HG02759 (cell line): ENCODE measurements around the gene BATF3.

Experiments used
- ATAC-seq: cut with Tn5 transposase; IDR thresholded peaks from one replicate; pipeline ENCODE4 v1.9.1; 2021; ENCODE audit warnings: mild to moderate bottlenecking, moderate library complexity; ENCODE audit not compliant: unreplicated experiment

Gene BATF3

GRCh38 chr1:212637902-212638301, 61.7 kb downstream of the BATF3 start:
- no peak for ATAC-seq
